ENCODE data around the gene B3GNT3. TPM values are rescaled to one million over a fixed set of nuclear protein-coding genes. Genes with fewer than 3 reads are reported as not detected.
A peak's percentile ranks its signal among the peaks of the same experiment; 100 is the strongest.

The B3GNT3 gene
- total RNA-seq, 3 donors from 2014 or later: 0.32 to 6.9 (median 2.0) TPM

- DNase-seq (ENCODE audit: low spot score in 2 of 2): no peak
- no peaks in the 10 kb centered on the region for H3K27me3 ChIP-seq
Observed at GRCh38 chr19:17787274-17787913, 7.5 kb upstream of the B3GNT3 start.

GRCh38 chr19:17788632-17789031 lies 6.3 kb upstream of the B3GNT3 start:
- TF ChIP-seq POLR2A (IDR thresholded peaks at IDR 0.05): no peak
- Histone ChIP-seq H3K27me3 (no peaks in the 10 kb centered on the region), H3K27ac (no peak overlapping the region), H3K4me1 (no peaks in the 10 kb centered on the region), H3K9me3 (no peaks in the 10 kb centered on the region), H3K4me3 (no peak overlapping the region), H3K36me3 (no peaks in the 10 kb centered on the region)
- intact Hi-C loops (cut with DNase I; ENCODE audit: low total_unique reads): no loop called here
- DNase-seq (ENCODE audit: low spot score in 2 of 2): no peak

More at GRCh38 chr19:17787274-17787913, 7.5 kb upstream of the B3GNT3 start:
- Histone ChIP-seq H3K36me3 (no peaks in the 10 kb centered on the region), H3K9me3 (no peaks in the 10 kb centered on the region), H3K27ac (no peak overlapping the region), H3K4me3 (no peak overlapping the region), H3K4me1 (no peaks in the 10 kb centered on the region)
- TF ChIP-seq, protein P1, sequence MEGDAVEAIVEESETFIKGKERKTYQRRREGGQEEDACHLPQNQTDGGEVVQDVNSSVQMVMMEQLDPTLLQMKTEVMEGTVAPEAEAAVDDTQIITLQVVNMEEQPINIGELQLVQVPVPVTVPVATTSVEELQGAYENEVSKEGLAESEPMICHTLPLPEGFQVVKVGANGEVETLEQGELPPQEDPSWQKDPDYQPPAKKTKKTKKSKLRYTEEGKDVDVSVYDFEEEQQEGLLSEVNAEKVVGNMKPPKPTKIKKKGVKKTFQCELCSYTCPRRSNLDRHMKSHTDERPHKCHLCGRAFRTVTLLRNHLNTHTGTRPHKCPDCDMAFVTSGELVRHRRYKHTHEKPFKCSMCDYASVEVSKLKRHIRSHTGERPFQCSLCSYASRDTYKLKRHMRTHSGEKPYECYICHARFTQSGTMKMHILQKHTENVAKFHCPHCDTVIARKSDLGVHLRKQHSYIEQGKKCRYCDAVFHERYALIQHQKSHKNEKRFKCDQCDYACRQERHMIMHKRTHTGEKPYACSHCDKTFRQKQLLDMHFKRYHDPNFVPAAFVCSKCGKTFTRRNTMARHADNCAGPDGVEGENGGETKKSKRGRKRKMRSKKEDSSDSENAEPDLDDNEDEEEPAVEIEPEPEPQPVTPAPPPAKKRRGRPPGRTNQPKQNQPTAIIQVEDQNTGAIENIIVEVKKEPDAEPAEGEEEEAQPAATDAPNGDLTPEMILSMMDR (IDR thresholded peaks at IDR 0.05): no peak
- TF ChIP-seq POLR2AphosphoS5 (IDR thresholded peaks at IDR 0.05): no peak
- TF ChIP-seq POLR2A (IDR thresholded peaks at IDR 0.05): no peak
- intact Hi-C loops (cut with DNase I; ENCODE audit: low total_unique reads): no loop called here

DNA sequence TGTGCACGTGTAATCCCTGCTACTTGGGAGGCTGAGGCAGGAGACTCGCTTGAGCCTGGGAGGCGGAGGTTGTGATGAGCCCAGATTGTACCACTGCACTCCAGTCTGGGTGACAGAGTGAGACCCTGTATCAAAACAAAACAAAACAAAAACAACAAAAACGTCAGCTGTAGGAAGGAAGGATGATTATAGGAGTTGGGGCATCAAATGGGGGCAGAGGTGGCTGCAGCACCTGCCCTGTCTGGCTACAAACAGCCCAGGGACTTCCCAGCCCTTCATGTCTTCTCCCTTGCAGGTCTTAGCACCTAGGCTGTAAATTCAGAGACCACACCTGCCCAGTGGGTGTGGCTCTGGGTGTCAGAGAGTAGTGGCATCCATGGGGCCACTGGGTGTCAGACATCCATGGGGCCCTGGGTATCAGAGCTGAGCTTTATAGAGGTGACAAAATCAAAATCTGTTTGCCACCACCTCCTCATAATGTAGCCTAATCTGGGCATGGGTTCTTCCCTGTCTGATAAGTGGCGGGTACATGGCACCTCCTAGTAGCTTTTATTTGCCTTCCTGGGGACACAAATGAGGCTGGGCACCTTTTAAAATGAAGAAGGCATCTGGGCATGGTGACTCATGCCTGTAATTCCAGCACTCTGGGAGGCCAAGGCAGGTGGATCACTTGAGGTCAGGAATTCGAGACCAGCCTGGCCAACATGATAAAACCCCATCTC lies 4.7 kb upstream of the B3GNT3 start:
- Histone ChIP-seq H3K4me1 (no peaks in the 10 kb centered on the region), H3K27ac (no peak overlapping the region), H3K36me3 (no peaks in the 10 kb centered on the region), H3K27me3 (peaks cover 0 to 8% of the 10 kb centered on the region in 2 donors), H3K9me3 (no peaks in the 10 kb centered on the region), H3K4me3 (no peak overlapping the region)
- DNase-seq (ENCODE audit: low spot score in 2 of 2): no peak
- TF ChIP-seq, protein P1 (IDR thresholded peaks at IDR 0.05): no peak
- intact Hi-C loops (cut with DNase I; ENCODE audit: low total_unique reads): no loop called here

DNA sequence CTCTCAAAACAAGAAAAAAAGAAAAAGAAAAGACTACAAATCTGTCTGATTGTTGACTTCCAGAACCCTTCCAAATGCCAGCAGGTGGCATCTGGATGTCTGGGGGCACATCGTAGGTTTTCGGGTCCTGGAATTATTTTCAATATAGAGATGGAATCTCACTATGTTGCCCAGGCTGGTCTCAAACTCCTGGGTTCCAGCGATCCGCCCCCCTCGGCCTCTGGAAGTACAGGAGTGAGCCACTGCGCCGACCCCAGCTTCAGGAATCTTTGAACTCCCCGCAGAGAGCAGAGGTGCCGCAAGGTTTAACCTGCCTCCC lies 567 bp upstream of the B3GNT3 start:
- TF ChIP-seq POLR2A (IDR thresholded peaks at IDR 0.05) (no peak), POLR2AphosphoS5 (IDR thresholded peaks at IDR 0.05) (no peak)
- TF ChIP-seq, protein P1 (IDR thresholded peaks at IDR 0.05): no peak
- H3K4me1 ChIP-seq: no peaks in the 10 kb centered on the region
- H3K27me3 ChIP-seq: peaks cover 0 to 20% of the 10 kb centered on the region in 2 donors
- intact Hi-C loops (cut with DNase I; ENCODE audit: low total_unique reads): no loop called here
- H3K9me3 ChIP-seq: no peaks in the 10 kb centered on the region
- no peaks in the 10 kb centered on the region for H3K36me3 ChIP-seq
- no peak for DNase-seq (ENCODE audit: low spot score in 2 of 2)
- peak overlapping the region in 1 of 2 donors; percentile 55 for H3K27ac ChIP-seq
- peak overlapping the region in 2 of 3 donors; percentile 44 to 59 for H3K4me3 ChIP-seq

DNA sequence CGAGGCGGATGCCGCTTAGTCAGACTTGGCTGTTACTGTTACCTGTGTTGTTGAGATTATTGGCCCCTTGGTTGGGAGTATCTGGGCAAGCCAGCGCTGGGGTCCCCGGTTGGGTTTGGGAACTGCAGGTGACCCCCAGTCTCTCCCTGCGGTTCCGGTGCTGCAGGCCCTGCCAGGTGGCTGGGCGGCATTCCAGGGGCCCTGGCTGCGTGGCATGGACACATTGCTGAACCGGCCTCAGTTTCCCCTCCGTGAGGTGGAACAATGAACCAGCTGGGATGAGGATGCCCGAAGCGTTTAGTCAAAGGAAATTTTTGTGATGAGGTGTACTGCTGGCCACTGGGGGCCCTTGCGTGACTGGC lies 538 bp downstream of the B3GNT3 start:
- H3K27ac ChIP-seq: peak overlapping the region; percentile 55 to 59
- no peaks in the 10 kb centered on the region for H3K4me1 ChIP-seq
- no peaks in the 10 kb centered on the region for H3K36me3 ChIP-seq
- peaks cover 0 to 20% of the 10 kb centered on the region in 2 donors for H3K27me3 ChIP-seq
- TF ChIP-seq POLR2AphosphoS5 (IDR thresholded peaks at IDR 0.05): no peak
- TF ChIP-seq POLR2A (IDR thresholded peaks at IDR 0.05): no peak
- TF ChIP-seq, protein P1 (IDR thresholded peaks at IDR 0.05): no peak
- no peak for DNase-seq (ENCODE audit: low spot score in 2 of 2)
- intact Hi-C loops (cut with DNase I; ENCODE audit: low total_unique reads): loop anchor here (5.0 kb wide), 1 partner anchor 768 kb away; the partner anchor contains the start of gene CPAMD8
- H3K9me3 ChIP-seq: no peaks in the 10 kb centered on the region
- H3K4me3 ChIP-seq: peak overlapping the region in 2 of 3 donors; percentile 44 to 59
